Aortic smooth muscle cell (primary cell): ENCODE results near the gene CTAGE9. TPM values are rescaled to one million over a fixed set of nuclear protein-coding genes. Genes with fewer than 3 reads are reported as not detected.

Experiments used
- total RNA-seq: library from RNA; depleted of rRNA; stranded (reverse); fragments of >200 nt; gene quantifications from 2 replicates; pipeline ENCODE4 v1.2.3, GENCODE V29; 2014

Gene CTAGE9
- total RNA-seq, result not detected in 2 replicates

DNA sequence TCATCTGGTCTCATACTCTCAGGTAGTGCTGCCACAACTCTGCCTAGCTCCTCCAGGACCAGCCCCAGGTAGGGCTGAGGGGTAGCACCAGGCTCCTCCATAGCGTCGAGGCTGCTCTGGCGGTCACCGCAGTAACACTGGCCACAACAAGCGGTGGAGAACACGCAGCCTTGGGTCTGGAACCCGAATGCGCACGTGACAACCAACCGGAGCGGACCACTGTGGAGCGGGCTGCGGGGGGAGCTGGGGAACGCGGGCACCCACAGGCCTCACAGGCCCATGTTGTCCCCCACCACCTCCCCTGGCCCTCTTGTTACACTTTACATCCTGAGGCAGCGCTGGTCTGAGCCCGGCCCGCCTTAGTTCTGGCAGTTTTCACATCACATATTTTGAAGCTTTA lies at the start of gene CTAGE9:
Gene CTAGE9 (minus strand): TSS at position 101 of the 400 bp plus-strand sequence. CDS start 0 bp downstream, at position 101.

Other genes starting within 250 kb of the CTAGE9 start
- not detected in 2 replicates for gene ARG1, start 137.8 kb downstream of the CTAGE9 start, total RNA-seq
- gene MED23, start 82.8 kb downstream of the CTAGE9 start, total RNA-seq, result 23.3 and 26.1 TPM in 2 replicates
- gene ENPP3, start 73.7 kb downstream of the CTAGE9 start, total RNA-seq, result 0.25 and 0.40 TPM in 2 replicates
- gene OR2A4, start 9.6 kb downstream of the CTAGE9 start, total RNA-seq, result not detected in 2 replicates
- 1.9 and 2.0 TPM in 2 replicates for gene ENPP1, start 97.0 kb upstream of the CTAGE9 start, total RNA-seq
- 194 and 639 TPM in 2 replicates for gene CCN2, start 240.4 kb upstream of the CTAGE9 start, total RNA-seq